ENCODE data around the gene AAGAB.
A peak's percentile ranks its signal among the peaks of the same experiment; 100 is the strongest.
"Not testable (repeated sequence)": the region's sequence is repeated elsewhere in the genome, so short reads cannot be mapped to it uniquely, and the experiment has no call there.

The AAGAB gene

GRCh38 chr15:67254238-67255175 is at the start of gene AAGAB, which contains the start of gene IQCH:
AAGAB (minus strand) TSS chr15:67254661; CDS start chr15:67254631, 30 bp downstream.
IQCH (plus strand) TSS chr15:67254786; CDS start chr15:67254897, 111 bp downstream.
- Mint-ChIP-seq H3K27ac (peak within 1 kb of the TSS; percentile 98), H3K9me3 (no peaks in the 10 kb centered on the region), H3K36me3 (peaks cover 4 to 9% of the 10 kb centered on the region in 2 donors), H3K4me1 (peaks cover 18 to 42% of the 10 kb centered on the region in 2 donors), H3K4me3 (peak within 1 kb of the TSS; percentile 87 to 97), H3K27me3 (peaks cover 0 to 5% of the 10 kb centered on the region in 2 donors)
- DNase-seq: peak; percentile 99
- peak; percentile 95 to 96 for ATAC-seq (replicated peaks)

- Mint-ChIP-seq H3K27ac (no peak overlapping the region), H3K4me1 (no peaks in the 10 kb centered on the region), H3K9me3 (no peaks in the 10 kb centered on the region), H3K4me3 (no peak overlapping the region), H3K36me3 (no peaks in the 10 kb centered on the region), H3K27me3 (no peaks in the 10 kb centered on the region)
- DNase-seq: no peak
- peak; percentile 51 to 53 for ATAC-seq (replicated peaks)
These were observed 49.3 kb upstream of the AAGAB start for GRCh38 chr15:67303490-67304363.

- Mint-ChIP-seq H3K27ac (no peak overlapping the region), H3K27me3 (no peaks in the 10 kb centered on the region), H3K36me3 (no peaks in the 10 kb centered on the region), H3K4me3 (no peak overlapping the region), H3K4me1 (peaks cover 11 to 15% of the 10 kb centered on the region in 2 donors), H3K9me3 (no peaks in the 10 kb centered on the region)
- no peak for DNase-seq
- ATAC-seq (replicated peaks): no peak
These were observed 46.0 kb upstream of the AAGAB start for GRCh38 chr15:67300266-67301025.

- no peak for ATAC-seq (replicated peaks)
- H3K4me3 Mint-ChIP-seq: no peak overlapping the region
- peaks cover 11 to 15% of the 10 kb centered on the region in 2 donors for H3K4me1 Mint-ChIP-seq
- H3K27me3 Mint-ChIP-seq: no peaks in the 10 kb centered on the region
- no peaks in the 10 kb centered on the region for H3K36me3 Mint-ChIP-seq
- H3K27ac Mint-ChIP-seq: no peak overlapping the region
- H3K9me3 Mint-ChIP-seq: no peaks in the 10 kb centered on the region
- no peak for DNase-seq
These were observed 42.2 kb upstream of the AAGAB start for GRCh38 chr15:67296684-67297083.

GRCh38 chr15:67296188-67296587 is 41.7 kb upstream of the AAGAB start:
- Mint-ChIP-seq H3K4me3 (no peak overlapping the region), H3K27ac (no peak overlapping the region), H3K27me3 (no peaks in the 10 kb centered on the region), H3K9me3 (no peaks in the 10 kb centered on the region), H3K36me3 (no peaks in the 10 kb centered on the region), H3K4me1 (peaks cover 11 to 15% of the 10 kb centered on the region in 2 donors)
- ATAC-seq (replicated peaks) (no peak), DNase-seq (no peak)

- Mint-ChIP-seq H3K4me1 (no peaks in the 10 kb centered on the region), H3K27ac (no peak overlapping the region), H3K9me3 (peaks cover 2 to 3% of the 10 kb centered on the region in 2 donors), H3K36me3 (peaks cover 0 to 3% of the 10 kb centered on the region in 2 donors), H3K27me3 (no peaks in the 10 kb centered on the region), H3K4me3 (no peak overlapping the region)
- DNase-seq: no peak
- no peak for ATAC-seq (replicated peaks)
These were observed 35.9 kb upstream of the AAGAB start for GRCh38 chr15:67290319-67290718.

GRCh38 chr15:67286400-67286799 is 31.9 kb upstream of the AAGAB start:
- not testable (repeated sequence) for DNase-seq; ATAC-seq (replicated peaks); H3K27ac Mint-ChIP-seq; H3K4me3 Mint-ChIP-seq; H3K36me3 Mint-ChIP-seq; H3K4me1 Mint-ChIP-seq; H3K27me3 Mint-ChIP-seq; H3K9me3 Mint-ChIP-seq

- not testable (repeated sequence) for H3K4me3 Mint-ChIP-seq; H3K36me3 Mint-ChIP-seq; H3K27me3 Mint-ChIP-seq; DNase-seq; H3K9me3 Mint-ChIP-seq; H3K4me1 Mint-ChIP-seq; ATAC-seq (replicated peaks); H3K27ac Mint-ChIP-seq
These were observed 31.2 kb upstream of the AAGAB start for GRCh38 chr15:67285625-67286024.

GRCh38 chr15:67281714-67282113 is 27.3 kb upstream of the AAGAB start:
- ATAC-seq (replicated peaks) (no peak), DNase-seq (no peak)
- Mint-ChIP-seq H3K27me3 (no peaks in the 10 kb centered on the region), H3K9me3 (peaks cover 3 to 4% of the 10 kb centered on the region in 2 donors), H3K4me1 (no peaks in the 10 kb centered on the region), H3K27ac (no peak overlapping the region), H3K36me3 (peaks cover 0 to 4% of the 10 kb centered on the region in 2 donors), H3K4me3 (no peak overlapping the region)

GRCh38 chr15:67280217-67280616 is 25.8 kb upstream of the AAGAB start:
- H3K4me1 Mint-ChIP-seq: no peaks in the 10 kb centered on the region
- DNase-seq (no peak), ATAC-seq (replicated peaks) (no peak)
- no peak overlapping the region for H3K4me3 Mint-ChIP-seq
- H3K36me3 Mint-ChIP-seq: peaks cover 0 to under 1% of the 10 kb centered on the region in 2 donors
- H3K27me3 Mint-ChIP-seq: no peaks in the 10 kb centered on the region
- H3K9me3 Mint-ChIP-seq: peaks cover 0 to under 1% of the 10 kb centered on the region in 2 donors
- no peak overlapping the region for H3K27ac Mint-ChIP-seq

GRCh38 chr15:67276666-67277065 is 22.2 kb upstream of the AAGAB start:
- Mint-ChIP-seq H3K36me3 (peaks cover 5 to 9% of the 10 kb centered on the region in 2 donors), H3K27ac (peak overlapping the region; percentile 33), H3K9me3 (peaks cover 9 to 15% of the 10 kb centered on the region in 2 donors), H3K4me1 (no peaks in the 10 kb centered on the region), H3K4me3 (no peak overlapping the region), H3K27me3 (peaks cover 0 to 9% of the 10 kb centered on the region in 2 donors)
- no peak for ATAC-seq (replicated peaks)
- DNase-seq: no peak

GRCh38 chr15:67274236-67274635 is 19.8 kb upstream of the AAGAB start:
- DNase-seq (no peak), ATAC-seq (replicated peaks) (no peak)
- Mint-ChIP-seq H3K27ac (no peak overlapping the region), H3K36me3 (peaks cover 5 to 9% of the 10 kb centered on the region in 2 donors), H3K4me1 (no peaks in the 10 kb centered on the region), H3K4me3 (no peak overlapping the region), H3K9me3 (peaks cover 9 to 15% of the 10 kb centered on the region in 2 donors), H3K27me3 (peaks cover 4 to 9% of the 10 kb centered on the region in 2 donors)

- Mint-ChIP-seq H3K9me3 (peaks cover 0 to 5% of the 10 kb centered on the region in 2 donors), H3K27me3 (peaks cover 0 to 4% of the 10 kb centered on the region in 2 donors), H3K4me1 (no peaks in the 10 kb centered on the region), H3K36me3 (peaks cover 0 to 2% of the 10 kb centered on the region in 2 donors), H3K27ac (no peak overlapping the region), H3K4me3 (no peak overlapping the region)
- ATAC-seq (replicated peaks) (no peak), DNase-seq (no peak)
These were observed 13.8 kb upstream of the AAGAB start for GRCh38 chr15:67267951-67268941.
